Progenitor cell of endocrine pancreas (in vitro differentiated cells): ENCODE measurements around the gene ANKRD39. TPM values are rescaled to one million over a fixed set of nuclear protein-coding genes. Genes with fewer than 3 reads are reported as not detected.

Experiments used
- DNase-seq: peaks from one replicate; pipeline ENCODE4 v3.0.0; 2021; ENCODE audit warnings: low spot score; ENCODE audit not compliant: unreplicated experiment
- H3K27ac Mint-ChIP-seq: 2 replicates; pipeline ENCODE4 v1.8.0; 2021; ENCODE audit warnings: mild to moderate bottlenecking, moderate library complexity, mixed read lengths
- H3K27me3 Mint-ChIP-seq: 2 replicates; pipeline ENCODE4 v1.8.0; 2021; ENCODE audit warnings: mixed read lengths
- H3K36me3 Mint-ChIP-seq: 2 replicates; pipeline ENCODE4 v1.8.0; 2022; ENCODE audit warnings: mixed read lengths; ENCODE audit not compliant: insufficient read depth
- H3K4me1 Mint-ChIP-seq: 2 replicates; pipeline ENCODE4 v1.8.0; 2021; ENCODE audit warnings: low read depth, mixed read lengths
- H3K4me3 Mint-ChIP-seq: 2 replicates; pipeline ENCODE4 v1.8.0; 2021; ENCODE audit warnings: low read depth, mild to moderate bottlenecking, moderate library complexity, mixed read lengths
- H3K9me3 Mint-ChIP-seq: 2 replicates; pipeline ENCODE4 v1.8.0; 2021; ENCODE audit warnings: low read depth, mixed read lengths
- total RNA-seq: library from RNA; stranded (reverse); gene quantifications from 2 replicates; pipeline ENCODE4 v1.2.1, GENCODE V29; 2021
- TF ChIP-seq, protein P1 (sequence below): fragments of 200-600 bp; sonication (generic); IDR thresholded peaks from one replicate; pipeline ENCODE4 v1.5.0; 2021; ENCODE audit warnings: antibody characterized with exemption, mild to moderate bottlenecking; ENCODE audit not compliant: unreplicated experiment

The ANKRD39 gene
- total RNA-seq, 1 donor from 2014 or later: 16.1 TPM

DNA sequence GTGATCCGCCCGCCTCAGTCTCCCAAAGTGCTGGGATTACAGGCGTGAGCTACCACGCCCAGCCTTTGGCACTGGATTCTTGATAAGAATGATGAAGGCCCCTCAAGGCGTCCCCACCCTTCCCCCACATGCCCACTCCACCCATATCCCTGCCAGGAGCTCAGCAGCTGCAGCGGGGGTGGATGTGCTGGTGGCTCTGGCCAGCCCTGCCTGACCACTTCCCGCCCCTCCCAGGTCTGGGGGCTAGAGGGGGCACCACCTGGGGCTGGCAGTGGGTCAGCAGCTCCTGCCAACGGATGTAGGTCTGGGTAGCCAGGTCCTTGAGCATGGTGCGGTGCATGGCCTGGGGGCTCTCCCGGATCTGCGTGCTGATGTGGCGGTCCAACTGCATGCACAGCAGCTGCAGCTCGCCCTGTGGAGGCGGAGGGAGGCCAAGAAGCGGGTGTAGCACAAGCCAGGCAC, 19.8 kb upstream of the ANKRD39 start:
- peaks cover 35% of the 10 kb centered on the region for H3K27me3 Mint-ChIP-seq

DNA sequence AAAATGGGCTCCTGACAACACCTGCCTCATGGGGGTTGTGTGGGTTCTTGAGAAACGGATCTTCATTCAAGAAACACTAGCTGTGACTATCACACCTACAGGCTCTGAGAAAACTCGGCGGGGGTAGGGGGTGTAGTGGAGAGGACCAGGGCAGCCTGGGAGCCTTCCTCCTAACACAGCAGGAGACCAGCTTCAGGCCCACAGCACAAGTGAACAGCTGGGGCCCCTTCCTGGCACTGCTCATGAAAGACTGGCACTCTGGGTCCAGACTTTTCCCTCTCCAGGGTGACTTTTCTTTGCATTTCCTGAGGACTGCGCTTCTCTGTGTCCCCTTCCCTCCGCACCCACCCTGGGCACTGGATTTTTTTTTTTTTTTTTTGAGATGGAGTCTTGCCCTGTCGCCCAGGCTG, 19.2 kb upstream of the ANKRD39 start:
- H3K27me3 Mint-ChIP-seq: peaks cover 32% of the 10 kb centered on the region
- no peaks in the 10 kb centered on the region for H3K36me3 Mint-ChIP-seq
- TF ChIP-seq, protein P1, sequence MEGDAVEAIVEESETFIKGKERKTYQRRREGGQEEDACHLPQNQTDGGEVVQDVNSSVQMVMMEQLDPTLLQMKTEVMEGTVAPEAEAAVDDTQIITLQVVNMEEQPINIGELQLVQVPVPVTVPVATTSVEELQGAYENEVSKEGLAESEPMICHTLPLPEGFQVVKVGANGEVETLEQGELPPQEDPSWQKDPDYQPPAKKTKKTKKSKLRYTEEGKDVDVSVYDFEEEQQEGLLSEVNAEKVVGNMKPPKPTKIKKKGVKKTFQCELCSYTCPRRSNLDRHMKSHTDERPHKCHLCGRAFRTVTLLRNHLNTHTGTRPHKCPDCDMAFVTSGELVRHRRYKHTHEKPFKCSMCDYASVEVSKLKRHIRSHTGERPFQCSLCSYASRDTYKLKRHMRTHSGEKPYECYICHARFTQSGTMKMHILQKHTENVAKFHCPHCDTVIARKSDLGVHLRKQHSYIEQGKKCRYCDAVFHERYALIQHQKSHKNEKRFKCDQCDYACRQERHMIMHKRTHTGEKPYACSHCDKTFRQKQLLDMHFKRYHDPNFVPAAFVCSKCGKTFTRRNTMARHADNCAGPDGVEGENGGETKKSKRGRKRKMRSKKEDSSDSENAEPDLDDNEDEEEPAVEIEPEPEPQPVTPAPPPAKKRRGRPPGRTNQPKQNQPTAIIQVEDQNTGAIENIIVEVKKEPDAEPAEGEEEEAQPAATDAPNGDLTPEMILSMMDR: no peak
- H3K27ac Mint-ChIP-seq: no peak overlapping the region
- H3K9me3 Mint-ChIP-seq: no peaks in the 10 kb centered on the region
- peaks cover 7% of the 10 kb centered on the region for H3K4me1 Mint-ChIP-seq
- DNase-seq: no peak
- H3K4me3 Mint-ChIP-seq: no peak overlapping the region

More for the DNA sequence above, 19.8 kb upstream of the ANKRD39 start:
- TF ChIP-seq, protein P1: no peak
- no peak overlapping the region for H3K4me3 Mint-ChIP-seq
- H3K27ac Mint-ChIP-seq: no peak overlapping the region
- H3K9me3 Mint-ChIP-seq: no peaks in the 10 kb centered on the region
- peaks cover 7% of the 10 kb centered on the region for H3K4me1 Mint-ChIP-seq
- no peak for DNase-seq
- no peaks in the 10 kb centered on the region for H3K36me3 Mint-ChIP-seq

DNA sequence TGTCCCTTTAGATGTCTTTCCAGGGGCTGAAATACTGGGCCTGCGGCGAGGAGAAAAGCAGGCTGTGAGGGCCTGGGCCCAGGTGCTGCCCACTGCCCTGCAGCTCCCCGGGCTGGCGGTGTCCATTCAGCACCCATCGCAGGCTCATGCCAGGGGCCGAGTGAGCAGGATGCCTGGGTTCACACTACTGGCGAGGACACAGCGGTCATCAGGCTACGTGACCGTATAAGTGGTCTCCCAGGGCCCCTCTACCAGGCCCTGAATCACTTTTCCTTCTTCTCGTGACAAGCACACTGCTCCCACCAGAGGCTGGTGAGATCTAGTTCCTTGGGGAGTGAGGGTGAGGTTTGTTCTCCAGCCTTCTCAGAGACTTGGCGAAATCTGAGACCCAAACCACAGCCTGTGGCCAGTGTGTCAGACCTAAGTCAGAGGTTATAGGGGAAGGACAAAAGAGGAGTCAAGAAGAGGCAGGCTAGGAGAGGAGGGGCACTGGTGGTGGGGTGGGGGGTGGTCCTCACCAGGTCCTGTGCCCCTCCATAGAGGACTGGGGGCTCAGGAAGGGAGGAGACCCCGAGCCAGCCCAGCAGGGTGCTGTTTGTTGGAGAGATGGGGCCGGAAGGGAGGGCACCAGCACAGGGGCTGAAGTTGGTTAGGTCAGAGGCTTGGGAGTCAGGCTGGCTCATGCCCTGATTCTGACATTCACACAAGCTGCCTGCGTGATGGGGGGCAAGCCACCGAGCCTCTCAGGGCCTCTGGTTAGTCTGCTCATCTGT, 18.6 kb upstream of the ANKRD39 start:
- TF ChIP-seq, protein P1: no peak
- H3K9me3 Mint-ChIP-seq: no peaks in the 10 kb centered on the region
- H3K4me3 Mint-ChIP-seq: no peak overlapping the region
- no peak for DNase-seq
- H3K36me3 Mint-ChIP-seq: no peaks in the 10 kb centered on the region
- H3K4me1 Mint-ChIP-seq: peaks cover 7% of the 10 kb centered on the region
- H3K27me3 Mint-ChIP-seq: peaks cover 28% of the 10 kb centered on the region
- H3K27ac Mint-ChIP-seq: no peak overlapping the region

DNA sequence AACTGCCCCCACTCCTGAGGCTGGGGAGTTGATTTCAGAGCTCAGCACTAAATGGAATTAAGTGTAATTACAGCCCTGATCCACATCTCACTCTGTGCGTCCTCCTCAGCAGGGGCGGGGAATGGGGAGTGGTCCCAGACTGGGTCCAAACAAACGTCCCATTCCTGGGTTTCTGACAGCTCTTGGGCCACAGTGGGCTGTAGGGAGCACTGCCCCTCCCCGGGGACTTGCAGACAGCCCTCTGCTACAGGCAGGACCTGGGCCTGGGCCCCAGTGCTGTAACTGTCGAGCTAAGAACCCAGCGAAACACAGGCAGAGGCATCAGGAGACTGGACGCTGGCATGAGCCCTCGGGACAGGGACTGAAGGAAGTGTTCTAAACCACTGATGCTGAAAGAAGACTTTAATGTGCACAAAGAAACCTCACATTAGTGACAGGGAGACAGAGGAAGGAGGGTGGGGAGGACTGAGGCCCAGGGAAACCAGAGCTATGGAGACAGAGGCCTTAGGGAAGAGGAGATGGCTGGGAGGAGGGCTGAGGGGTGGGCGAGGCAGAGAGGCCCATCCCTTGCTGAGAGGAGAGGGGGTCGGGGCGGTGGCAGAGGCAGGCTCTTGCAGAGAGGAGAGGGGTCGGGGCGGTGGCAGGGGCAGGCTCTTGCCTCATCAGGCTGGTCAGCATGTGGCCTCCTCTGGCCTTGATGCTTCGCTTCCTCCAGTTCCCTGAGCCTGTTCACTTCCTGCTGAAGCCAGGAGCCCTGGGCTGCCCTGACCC, 17.9 kb upstream of the ANKRD39 start:
- Mint-ChIP-seq H3K4me3 (no peak overlapping the region), H3K4me1 (peaks cover 8% of the 10 kb centered on the region), H3K36me3 (no peaks in the 10 kb centered on the region), H3K9me3 (no peaks in the 10 kb centered on the region), H3K27me3 (peaks cover 28% of the 10 kb centered on the region), H3K27ac (no peak overlapping the region)
- TF ChIP-seq, protein P1: no peak
- no peak for DNase-seq

DNA sequence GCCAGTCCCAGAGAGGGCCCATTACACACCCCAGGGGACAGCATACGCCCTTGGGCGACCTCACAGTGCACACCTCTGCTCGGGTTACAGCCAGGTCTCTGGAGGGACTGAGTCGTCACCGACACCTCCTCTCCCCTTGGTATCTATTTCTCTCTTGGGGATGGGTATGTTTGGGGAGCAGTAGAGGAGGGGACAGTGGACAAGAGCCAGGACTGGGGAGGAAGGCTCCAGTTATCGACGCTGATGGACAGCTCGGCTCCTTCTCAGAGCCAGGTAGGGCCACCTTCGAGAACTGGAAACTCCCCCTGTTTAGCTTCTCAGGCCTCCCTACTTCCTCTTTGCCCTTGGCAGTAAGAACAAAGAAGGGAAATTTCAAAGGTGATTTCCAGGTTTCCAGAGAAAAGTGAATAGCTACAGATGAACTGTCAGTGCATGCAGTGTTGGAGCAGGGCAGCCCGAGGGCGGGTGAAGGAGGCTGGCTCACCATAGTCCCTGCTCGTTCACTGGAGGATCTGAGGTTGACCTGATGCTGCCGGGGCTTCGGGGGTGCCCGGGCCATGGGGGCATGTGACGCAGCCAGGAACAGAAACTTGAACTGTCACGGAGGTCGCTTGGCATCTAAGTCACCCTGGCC, 16.5 kb upstream of the ANKRD39 start:
- TF ChIP-seq, protein P1: no peak
- Mint-ChIP-seq H3K27ac (no peak overlapping the region), H3K27me3 (peaks cover 22% of the 10 kb centered on the region), H3K4me3 (no peak overlapping the region), H3K36me3 (no peaks in the 10 kb centered on the region), H3K9me3 (no peaks in the 10 kb centered on the region), H3K4me1 (peaks cover 10% of the 10 kb centered on the region)
- DNase-seq: no peak
